HG03175 (cell line): ENCODE measurements around the gene ESPN.
A peak's percentile ranks its signal among the peaks of the same experiment; 100 is the strongest.
"Not testable (repeated sequence)": the region's sequence is repeated elsewhere in the genome, so short reads cannot be mapped to it uniquely, and the experiment has no call there.

Source experiments
- ATAC-seq: cut with Tn5 transposase; IDR thresholded peaks from one replicate; pipeline ENCODE4 v1.9.1; 2021; ENCODE audit warnings: mild to moderate bottlenecking, moderate library complexity; ENCODE audit not compliant: unreplicated experiment

The ESPN gene

DNA sequence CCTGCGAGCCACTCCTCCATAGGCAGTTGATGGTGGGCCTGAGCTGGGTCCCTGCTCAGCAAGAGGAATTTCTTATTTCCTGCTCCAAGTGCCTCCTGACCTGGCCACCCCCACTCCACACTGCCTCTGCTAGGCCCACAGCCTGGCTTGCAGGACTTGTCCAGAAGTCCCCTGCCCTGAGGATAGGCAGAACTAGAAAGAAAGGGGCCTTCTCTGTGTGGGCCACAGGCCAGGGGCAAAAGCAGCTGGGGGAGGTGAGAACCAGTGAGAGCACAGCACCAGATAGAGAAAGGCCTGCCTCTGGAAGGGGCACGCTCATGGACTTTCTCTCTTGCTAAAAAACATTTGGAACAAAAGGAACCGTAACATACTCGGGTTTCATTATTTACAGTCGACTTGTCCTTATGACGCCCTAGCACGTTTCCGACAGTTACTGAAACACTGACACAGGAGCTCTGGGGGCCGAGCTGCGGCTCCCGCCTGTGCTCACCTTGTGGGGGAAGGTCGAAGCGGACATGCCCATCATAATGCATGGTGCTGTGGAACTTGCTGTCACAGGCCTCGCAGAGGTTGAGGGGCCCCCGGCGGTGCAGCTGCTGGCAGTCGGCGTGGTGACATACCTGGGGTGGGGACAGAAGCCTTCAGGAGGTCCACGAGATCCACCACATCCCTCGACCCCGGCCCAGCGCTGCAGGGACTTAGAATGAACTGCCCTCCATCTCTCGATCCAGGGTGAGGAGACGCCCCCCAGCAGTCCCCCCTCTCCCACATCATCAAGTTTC is 52.7 kb downstream of the ESPN start:
- ATAC-seq, result no peak

DNA sequence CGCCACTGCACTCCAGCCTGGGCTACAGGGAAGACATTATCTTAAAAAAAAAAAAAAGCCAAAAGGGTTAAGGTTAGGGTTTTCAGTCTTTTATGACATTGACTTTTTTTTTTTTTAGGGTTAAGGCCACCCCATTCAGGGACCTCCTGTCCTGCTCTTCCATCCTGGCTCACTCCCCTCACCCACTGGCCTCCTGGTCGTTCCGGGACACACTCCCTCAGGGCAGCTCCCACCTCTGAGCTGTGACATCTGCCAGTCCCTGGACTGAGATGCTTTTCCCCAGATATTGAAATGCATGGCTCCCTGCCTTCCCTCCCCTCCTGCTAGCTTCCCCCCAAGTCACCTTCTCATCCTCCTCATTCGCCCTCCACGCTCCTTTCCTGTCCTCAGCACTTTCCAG is 57.2 kb downstream of the ESPN start:
- no peak for ATAC-seq

DNA sequence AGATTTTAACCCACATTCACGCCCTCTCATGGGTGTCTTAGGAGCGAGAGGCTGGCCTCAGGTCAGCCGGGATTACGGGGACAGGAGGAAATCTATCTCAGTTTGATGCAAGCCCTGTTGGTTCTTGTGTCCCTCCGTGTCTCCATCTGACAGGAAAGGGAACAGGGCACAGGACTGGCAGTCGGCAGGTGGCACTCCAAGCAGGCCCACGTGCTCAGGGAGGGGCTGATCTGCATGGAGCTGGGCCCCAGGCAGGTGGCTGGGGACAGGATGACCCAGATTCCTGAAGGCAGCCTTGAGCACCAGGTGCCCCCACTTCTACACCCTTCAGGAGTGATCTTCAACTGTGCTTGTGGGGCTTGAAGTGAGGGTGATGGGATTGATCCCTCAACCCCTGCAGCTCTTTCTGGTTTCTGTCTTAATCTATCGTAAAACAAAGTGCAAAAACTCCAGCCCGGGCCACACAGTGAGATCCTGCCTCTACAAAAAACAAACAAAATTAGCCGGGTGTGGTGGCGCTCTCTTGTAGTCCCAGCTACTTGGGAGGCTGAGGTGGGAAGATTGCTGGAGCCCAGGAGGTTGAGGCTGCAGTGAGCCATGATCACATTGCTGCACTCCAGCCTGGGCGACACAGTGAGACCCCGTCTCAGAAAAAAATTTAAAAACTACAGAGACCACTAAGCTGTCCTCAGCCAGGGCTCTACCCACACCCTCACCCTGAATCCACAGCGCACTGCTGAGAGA is 58.6 kb downstream of the ESPN start:
- no peak for ATAC-seq

DNA sequence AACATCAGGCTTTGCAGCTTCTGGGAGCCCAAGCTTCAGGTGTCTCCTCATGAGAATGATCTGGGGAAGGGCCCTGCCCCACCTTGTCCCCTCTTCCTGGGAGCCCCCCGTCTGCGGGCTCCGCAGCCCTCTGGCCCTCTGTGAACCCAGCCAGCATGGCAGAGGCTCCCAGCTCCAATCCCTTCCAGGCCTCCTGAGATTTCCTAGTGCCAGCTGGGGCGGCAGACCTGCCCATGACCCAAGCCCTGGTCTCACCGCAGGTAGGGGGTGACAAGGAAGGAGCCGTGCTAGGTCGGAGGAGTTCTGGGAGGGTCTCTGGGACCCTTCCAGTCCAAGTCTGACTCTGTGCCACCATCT is 59.2 kb downstream of the ESPN start:
- no peak for ATAC-seq

DNA sequence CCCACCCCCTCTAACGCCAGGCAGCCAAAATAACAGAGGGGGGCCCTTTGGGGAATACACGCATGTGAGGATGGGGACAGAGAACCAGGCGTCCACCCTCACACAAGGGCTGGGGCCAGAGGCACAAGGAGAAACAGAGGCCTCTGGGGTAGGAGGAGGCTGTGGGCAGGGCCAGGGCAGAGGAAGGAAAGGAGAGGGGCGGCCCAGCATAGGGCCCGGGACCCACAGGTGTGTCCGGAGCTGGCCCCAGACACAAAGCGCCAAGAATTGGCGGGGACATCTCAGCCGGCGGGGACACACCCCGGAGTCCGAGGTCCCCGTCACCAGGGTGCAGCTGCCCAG is 60.2 kb downstream of the ESPN start:
- no peak for ATAC-seq

DNA sequence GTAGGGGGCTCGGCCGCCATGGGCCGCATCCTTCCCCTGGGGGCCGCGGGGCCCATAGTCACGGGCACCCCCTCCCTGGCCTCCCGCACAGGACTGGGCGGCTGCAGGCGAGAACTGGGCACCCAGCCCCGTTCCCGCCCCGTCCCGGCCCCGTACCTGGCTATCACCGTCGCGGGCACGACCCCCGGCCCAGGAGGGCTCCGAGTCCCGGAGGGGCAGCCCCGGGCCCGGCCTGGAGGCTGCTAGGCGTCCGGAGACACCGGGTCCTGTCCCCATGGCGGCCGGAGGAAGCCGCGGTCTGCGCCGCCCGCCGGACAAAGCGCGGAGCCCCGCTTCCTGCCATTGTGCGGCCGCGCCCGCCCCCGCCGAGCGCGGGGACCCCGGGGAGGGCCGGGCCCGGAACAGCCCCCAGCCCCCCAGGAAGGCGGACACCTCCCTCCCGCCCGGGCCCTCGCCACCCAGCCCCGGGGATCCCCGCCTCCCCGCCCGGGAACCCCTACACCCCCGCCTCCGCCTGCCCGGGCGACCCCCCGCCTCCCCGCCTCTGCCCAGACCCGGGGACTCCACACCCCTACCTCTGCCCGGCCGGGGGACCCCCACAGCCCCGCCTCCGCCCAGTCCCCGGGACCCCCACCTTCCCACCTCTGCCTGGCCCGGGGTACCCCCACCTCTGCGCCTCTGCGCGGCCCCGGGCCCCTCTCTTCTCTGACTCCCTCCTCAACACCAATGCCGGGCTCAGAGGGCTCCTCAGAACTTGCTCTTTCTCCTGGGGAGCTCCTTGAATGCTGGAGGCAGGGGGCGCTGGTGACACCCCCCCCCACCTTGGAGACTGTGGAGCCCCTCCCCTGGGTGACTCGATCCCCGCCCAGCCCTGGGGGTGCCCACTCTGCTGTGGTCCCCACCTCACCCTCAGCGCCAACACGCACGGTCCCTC is 60.9 kb downstream of the ESPN start:
- ATAC-seq, result no peak

DNA sequence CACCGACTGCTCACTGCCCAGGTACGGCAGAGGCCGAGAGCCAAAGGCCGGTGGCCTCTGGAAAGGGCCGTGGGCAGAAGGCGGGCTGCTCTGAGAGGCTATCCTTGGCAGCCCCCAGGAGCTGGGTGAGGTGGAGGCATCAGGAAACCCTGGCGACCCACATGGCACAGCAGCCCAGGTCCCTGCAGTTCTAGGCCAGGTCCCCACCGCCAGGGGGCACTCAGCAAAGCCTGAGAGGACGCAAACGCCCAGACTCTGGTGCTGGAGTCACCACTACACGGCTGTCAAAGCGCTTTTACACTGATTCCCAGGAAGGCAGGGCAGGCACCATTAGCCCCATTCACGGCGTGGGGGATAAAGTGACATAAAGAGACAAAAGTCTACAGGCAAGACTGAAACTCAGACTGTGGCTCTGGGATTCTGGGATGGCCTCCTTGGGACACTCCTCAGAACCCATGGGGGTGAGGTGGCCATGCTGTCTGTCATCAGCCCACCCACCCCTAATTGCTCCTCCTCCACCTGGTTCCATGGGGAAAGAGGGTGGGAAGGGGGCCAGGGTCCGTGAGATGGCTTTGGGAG is 61.9 kb downstream of the ESPN start:
- ATAC-seq, result peak; percentile 46

DNA sequence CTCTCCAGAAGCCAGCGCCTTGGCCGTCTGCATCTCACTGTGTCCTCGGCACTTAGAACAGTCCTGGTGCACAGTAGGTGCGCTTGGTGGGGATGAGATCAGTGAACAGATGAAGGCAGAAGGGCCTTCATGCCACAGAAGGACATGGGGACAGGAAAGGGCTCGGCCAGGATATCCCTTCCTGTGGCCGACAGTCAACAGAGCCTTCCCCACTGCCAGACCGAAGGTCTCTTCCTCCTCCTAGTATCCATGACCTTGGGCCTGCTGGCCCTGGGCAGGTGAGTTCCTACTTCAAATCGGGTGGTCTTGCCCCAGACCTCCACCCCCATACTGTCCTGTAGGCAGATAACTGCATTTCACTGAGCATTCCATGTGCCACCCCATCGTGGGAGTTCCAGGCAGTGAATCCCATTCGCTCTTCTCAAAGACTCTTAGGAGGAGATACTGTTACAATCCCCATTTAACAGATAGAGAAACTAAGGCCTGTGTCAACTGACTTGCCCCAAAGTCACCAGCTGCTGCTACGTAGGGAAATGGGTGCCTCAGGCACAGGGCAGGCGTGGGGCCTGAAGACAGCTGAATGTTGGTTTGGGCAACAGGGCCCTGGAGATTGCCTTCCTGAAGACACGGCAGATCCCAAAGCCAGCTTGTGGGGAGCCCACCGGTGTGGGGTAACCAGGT is 63.4 kb downstream of the ESPN start:
- no peak for ATAC-seq

DNA sequence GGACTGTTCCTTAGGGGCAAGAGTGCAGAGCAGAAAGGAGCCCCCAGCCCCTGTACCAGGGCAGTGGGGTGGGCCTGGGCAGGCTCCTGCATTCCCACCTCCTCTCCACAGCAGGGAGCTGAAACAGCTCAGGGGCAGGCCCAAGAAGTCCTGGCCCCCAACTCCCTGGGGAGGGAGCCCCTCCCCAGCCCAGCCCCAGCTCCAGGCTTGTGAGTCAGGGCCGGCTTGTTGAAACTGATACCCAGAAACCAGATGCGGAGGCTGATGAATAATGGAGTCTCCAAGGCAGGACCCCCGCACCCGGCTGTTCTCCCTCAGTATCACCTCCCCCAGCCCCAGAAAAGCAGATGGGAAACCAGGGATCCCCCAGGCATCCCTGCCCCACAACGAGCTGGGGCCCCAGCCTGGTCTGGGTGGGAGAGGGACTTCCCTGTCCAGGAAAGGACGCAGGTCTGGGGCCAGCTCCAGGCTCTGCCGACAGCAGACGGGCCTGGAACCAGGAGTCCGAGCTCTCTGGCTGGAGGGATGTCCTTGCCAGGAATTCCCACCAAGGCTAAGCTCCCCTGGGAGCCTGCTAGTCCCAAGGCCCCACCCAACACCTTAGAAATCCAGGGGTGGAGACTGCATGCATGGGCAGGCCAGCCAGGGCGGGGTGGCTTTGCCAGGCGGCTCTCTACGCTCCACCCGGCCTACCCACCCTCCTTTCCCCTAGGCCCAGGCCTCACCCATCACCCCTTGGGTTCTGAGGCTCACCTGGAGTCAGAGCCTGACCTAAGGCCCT is 64.2 kb downstream of the ESPN start:
- ATAC-seq, result no peak

DNA sequence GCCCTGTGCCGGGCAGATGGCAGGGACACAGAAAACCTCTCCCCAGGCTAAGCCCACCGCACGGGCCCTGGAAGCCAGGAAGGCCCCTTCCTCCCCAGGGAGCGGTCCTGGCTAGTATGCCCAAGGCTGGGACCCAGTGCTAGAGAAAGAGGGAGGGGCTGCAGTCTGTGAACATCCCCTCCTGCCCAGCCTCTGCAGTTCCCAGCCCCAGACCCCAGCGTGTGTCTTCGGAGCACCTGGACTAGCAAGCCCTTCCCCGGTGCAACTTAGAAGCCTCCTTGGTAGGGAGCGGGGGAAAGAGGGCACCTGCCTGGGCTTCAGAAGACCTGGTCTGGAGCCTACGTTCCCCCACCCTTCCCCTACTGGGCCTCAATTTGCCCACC is 64.8 kb downstream of the ESPN start:
- ATAC-seq, result no peak

DNA sequence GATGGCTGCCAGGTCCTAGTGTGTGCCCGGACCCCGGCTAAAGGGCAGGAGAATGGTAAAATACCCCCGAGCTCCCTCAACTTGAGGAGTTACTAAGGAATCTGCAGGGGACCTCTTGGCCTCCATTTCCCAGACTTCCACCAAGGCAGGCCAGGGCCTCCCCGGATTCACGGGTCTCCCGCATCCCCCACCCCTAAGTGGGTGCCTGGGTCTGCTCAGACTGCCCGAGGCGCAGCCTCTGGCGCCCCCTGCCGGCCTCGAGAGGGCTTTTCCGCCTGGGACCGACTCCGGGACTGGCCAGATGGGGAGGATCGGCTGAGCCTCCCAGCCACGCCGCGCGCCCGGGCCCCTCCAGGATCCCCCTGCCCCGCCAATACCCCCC is 65.2 kb downstream of the ESPN start:
- ATAC-seq, result peak; percentile 58

DNA sequence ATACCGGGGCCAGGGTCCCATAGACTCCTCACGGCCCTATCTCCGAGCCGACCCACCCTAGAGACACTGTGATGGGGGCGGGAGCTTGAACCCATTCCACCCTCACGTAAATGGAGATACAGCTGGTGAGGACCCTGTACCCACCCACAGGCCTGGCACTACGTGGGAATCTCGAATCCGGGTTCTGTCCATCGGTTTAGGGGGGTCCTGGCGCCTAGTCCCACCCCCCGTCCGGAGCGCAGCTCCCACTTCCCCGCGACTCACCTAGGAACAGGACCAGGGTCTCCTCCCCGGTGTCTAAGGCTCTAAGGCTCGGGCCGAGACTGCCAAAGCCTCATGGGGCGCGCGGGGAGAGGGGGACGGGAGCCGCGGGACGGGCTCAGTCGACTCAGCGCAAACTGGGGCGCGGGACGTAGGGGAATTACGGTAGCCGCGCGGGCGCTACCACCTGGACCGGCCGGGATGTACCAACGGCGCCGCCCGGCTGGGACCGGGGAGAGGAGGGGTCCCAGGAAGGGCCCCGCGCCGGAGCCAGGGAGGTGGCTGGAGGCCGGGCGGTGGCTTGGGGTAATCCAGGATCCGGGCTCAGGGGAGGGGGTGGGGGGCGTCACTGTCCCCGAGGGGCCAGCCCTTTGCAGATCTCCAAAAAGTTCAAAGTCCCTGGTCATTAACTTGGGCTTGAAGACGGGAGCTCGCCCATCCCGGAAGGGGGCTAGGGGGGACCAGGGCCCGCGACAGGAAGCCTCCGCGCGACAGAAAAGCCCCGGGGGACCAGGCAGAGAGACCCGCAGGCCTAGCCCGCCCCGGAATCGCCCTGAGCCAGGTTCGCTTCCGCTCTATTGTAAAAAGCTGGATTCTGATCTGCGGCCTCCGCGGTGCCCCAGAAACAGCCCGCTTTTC is 65.9 kb downstream of the ESPN start:
- peak; percentile 57 for ATAC-seq

DNA sequence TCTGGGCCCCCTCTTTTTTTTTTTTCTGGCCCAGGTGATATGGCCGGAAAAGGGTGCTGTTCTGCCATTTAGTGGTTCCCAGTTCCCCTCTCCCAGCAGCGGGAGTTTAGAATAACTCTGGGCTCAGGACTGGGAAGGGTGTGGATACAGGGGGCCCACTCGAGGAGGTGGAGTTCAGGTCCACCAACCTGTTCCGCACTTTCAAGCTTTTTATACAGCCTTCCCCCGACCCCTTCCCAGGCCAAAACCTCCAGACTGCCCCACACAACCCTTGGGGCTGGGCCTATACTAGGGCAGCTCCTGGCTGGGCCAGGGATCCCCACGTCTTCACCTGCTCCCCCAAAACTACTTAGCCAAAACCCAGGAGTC is 66.5 kb downstream of the ESPN start:
- ATAC-seq, result no peak

DNA sequence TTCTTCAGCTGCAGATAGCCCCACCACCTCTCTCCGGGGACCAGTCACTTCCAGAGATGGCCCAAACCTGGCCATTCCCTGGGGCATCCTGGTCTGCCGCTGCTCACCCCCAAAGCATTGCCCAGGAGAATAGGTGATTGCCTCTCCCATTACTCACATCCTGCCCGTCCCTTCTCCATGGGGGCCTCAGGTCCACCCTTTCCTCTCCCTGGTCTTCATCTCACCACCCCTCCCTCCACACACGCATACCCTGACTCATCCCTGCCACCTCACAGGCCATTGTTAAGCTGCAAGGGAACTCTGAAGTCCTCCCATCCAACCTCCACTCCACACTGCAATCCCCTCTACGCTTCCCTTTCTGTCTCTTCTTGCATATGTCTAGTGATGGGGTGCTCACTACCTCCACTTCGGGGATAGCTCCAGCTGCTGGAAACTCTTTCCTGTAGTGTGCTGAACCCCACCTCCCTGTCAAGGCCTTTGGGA is 66.9 kb downstream of the ESPN start, which contains the start of gene PLEKHG5:
Gene PLEKHG5 (minus strand): TSS at position 188 of the 483 bp plus-strand sequence. CDS start 14,096 bp downstream, outside the sequence.
- ATAC-seq, result no peak

DNA sequence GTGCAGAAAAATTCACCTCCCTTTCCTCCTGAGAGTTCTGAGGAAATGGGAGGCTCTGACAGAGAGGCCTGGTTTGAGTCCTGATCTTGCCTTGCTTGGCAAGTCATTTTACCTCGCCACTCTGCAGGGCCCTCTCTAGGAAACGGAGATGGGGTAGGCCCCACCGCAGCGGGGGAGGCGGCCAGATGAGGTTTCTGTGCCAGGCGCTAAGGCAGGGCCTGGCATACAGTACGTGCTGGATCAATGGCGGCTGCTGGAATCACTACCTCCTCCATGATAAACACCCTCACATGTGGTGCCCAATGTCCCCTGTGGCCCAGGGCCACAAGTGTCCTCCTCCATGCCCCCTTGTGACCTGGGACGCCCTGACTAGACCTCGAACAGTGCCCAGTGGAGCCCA is 67.4 kb downstream of the ESPN start:
- no peak for ATAC-seq

DNA sequence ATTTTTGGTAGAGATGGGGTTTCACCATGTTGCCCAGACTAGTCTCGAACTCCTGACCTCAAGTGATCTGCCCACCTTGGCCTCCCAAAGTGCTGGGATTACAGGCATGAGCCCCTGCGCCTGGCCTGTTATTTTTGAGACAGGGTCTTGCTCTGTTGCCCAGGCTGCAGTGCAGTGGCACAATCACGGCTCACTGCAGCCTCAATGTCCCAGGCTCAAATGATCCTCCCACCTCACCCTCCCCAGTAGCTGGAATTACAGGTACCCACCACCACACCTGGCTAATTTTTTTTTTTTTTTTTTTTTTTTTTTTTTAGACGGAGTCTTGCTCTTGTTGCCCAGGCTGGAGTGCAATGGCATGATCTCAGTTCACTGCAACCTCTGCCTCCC is 69.3 kb downstream of the ESPN start:
- not testable (repeated sequence) for ATAC-seq

DNA sequence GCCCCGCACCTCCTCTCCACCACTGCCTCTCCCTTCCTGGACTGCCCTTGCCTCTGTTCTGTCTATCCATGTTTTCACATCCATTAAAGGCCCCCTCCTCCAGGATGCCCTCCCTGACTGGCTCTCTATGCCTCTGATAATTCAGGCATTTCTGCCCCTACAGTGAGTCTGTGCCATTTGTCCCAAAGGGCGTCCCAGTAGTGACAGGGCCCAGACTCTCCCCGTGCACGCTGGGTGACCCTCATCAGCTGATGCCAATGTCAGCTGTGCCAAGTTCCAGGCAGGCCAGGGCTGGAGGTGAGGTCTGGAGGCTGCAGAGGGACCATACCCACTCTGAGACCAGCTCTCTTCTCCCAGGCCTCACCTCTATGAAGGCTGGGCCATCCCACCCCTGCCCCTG is 70.1 kb downstream of the ESPN start:
- ATAC-seq, result no peak

DNA sequence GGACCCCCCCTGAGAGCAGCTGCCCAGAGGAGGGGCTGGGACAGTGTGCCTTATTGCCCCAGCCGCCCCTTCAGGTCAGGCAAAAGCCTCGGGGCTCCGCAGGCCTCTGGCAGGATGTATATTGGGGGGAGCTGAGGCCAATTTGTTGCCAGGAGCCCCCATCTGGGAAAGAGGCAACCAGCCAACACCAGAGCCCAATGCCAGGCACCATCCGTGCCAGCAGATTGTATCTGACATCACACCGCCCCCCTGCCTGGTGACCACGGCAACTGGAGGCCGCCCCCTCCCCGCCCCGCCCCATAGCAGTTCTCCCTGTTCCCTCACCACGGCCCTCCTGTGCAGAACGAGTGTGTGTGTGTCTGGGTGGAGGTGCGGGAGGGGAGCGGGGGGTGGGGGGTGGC is 70.5 kb downstream of the ESPN start:
- ATAC-seq, result no peak
